ENCODE data around the gene GPC5.
"Not testable (repeated sequence)": the region's sequence is repeated elsewhere in the genome, so short reads cannot be mapped to it uniquely, and the experiment has no call there.

GPC5 gene

GRCh38 chr13:91836553-91836952 lies 438.1 kb downstream of the GPC5 start:
- DNase-seq (ENCODE audit: low read depth in 1 of 2, low spot score in 1 of 2): no peak

GRCh38 chr13:91845612-91846011 lies 447.2 kb downstream of the GPC5 start:
- DNase-seq (ENCODE audit: low read depth in 1 of 2, low spot score in 1 of 2): no peak

GRCh38 chr13:91863699-91864098 lies 465.3 kb downstream of the GPC5 start:
- DNase-seq (ENCODE audit: low read depth in 1 of 2, low spot score in 1 of 2): no peak

GRCh38 chr13:91868351-91868750 lies 469.9 kb downstream of the GPC5 start:
- DNase-seq (ENCODE audit: low read depth in 1 of 2, low spot score in 1 of 2): no peak

- no peak for DNase-seq (ENCODE audit: low read depth in 1 of 2, low spot score in 1 of 2)
Observed at GRCh38 chr13:91878491-91878890, 480.1 kb downstream of the GPC5 start.

- no peak for DNase-seq (ENCODE audit: low read depth in 1 of 2, low spot score in 1 of 2)
Observed at GRCh38 chr13:91879360-91879759, 480.9 kb downstream of the GPC5 start.

- DNase-seq (ENCODE audit: low read depth in 1 of 2, low spot score in 1 of 2): no peak
Observed at GRCh38 chr13:91882918-91883317, 484.5 kb downstream of the GPC5 start.

GRCh38 chr13:91889641-91890040 lies 491.2 kb downstream of the GPC5 start:
- DNase-seq (ENCODE audit: low read depth in 1 of 2, low spot score in 1 of 2): no peak

- no peak for DNase-seq (ENCODE audit: low read depth in 1 of 2, low spot score in 1 of 2)
Observed at GRCh38 chr13:91891141-91891540, 492.7 kb downstream of the GPC5 start.

- no peak for DNase-seq (ENCODE audit: low read depth in 1 of 2, low spot score in 1 of 2)
Observed at GRCh38 chr13:91893040-91893439, 494.6 kb downstream of the GPC5 start.

- DNase-seq (ENCODE audit: low read depth in 1 of 2, low spot score in 1 of 2): no peak
Observed at GRCh38 chr13:91894316-91894715, 495.9 kb downstream of the GPC5 start.

GRCh38 chr13:91896547-91896946 lies 498.1 kb downstream of the GPC5 start:
- DNase-seq (ENCODE audit: low read depth in 1 of 2, low spot score in 1 of 2): no peak

GRCh38 chr13:91898986-91899385 lies 500.6 kb downstream of the GPC5 start:
- not testable (repeated sequence) for DNase-seq (ENCODE audit: low read depth in 1 of 2, low spot score in 1 of 2)

GRCh38 chr13:91902291-91902690 lies 503.9 kb downstream of the GPC5 start:
- DNase-seq (ENCODE audit: low read depth in 1 of 2, low spot score in 1 of 2): no peak

- DNase-seq (ENCODE audit: low read depth in 1 of 2, low spot score in 1 of 2): no peak
Observed at GRCh38 chr13:91904005-91904404, 505.6 kb downstream of the GPC5 start.

GRCh38 chr13:91904597-91904996 lies 506.2 kb downstream of the GPC5 start:
- no peak for DNase-seq (ENCODE audit: low read depth in 1 of 2, low spot score in 1 of 2)

- DNase-seq (ENCODE audit: low read depth in 1 of 2, low spot score in 1 of 2): no peak
Observed at GRCh38 chr13:91907398-91907797, 509.0 kb downstream of the GPC5 start.

GRCh38 chr13:91909617-91910016 lies 511.2 kb downstream of the GPC5 start:
- no peak for DNase-seq (ENCODE audit: low read depth in 1 of 2, low spot score in 1 of 2)

GRCh38 chr13:91922969-91923592 lies 524.7 kb downstream of the GPC5 start:
- DNase-seq (ENCODE audit: low read depth in 1 of 2, low spot score in 1 of 2): no peak

- DNase-seq (ENCODE audit: low read depth in 1 of 2, low spot score in 1 of 2): no peak
Observed at GRCh38 chr13:91930687-91931086, 532.3 kb downstream of the GPC5 start.

- DNase-seq (ENCODE audit: low read depth in 1 of 2, low spot score in 1 of 2): no peak
Observed at GRCh38 chr13:91934354-91934753, 535.9 kb downstream of the GPC5 start.

- DNase-seq (ENCODE audit: low read depth in 1 of 2, low spot score in 1 of 2): no peak
Observed at GRCh38 chr13:91946498-91947070, 548.2 kb downstream of the GPC5 start.

- no peak for DNase-seq (ENCODE audit: low read depth in 1 of 2, low spot score in 1 of 2)
Observed at GRCh38 chr13:91948736-91949135, 550.3 kb downstream of the GPC5 start.

Data from activated T-helper 1 cell treated with anti-CD3 and anti-CD28 coated beads, Interleukin-2, amount 50 U/mL, for 16 hours (primary cell).